ENCODE measurements around the gene PTPN3. TPM values are rescaled to one million over a fixed set of nuclear protein-coding genes. Genes with fewer than 3 reads are reported as not detected.
A peak's percentile ranks its signal among the peaks of the same experiment; 100 is the strongest.
"Not testable (repeated sequence)": the region's sequence is repeated elsewhere in the genome, so short reads cannot be mapped to it uniquely, and the experiment has no call there.

PTPN3 gene
- total RNA-seq, 1 donor from 2014 or later = 7.8 TPM

DNA sequence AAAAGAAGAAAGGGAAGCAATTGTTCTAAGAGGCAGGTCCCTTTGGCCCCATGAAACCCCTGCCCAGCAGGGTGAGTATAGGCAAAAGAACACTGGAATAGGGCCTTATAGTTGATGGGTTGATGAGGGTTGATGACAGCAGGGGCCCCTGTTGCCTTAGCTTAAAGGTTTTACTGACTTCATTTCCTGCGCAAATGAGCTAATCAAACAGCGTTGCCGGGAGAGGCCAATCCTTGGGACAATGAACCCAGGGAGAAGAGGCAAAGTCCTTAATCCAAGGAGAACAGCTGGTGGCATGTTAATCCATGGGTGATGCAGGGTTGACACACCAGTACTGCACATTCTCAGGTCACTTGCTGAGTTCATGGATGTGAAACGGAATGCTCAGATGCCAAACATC, 155.2 kb downstream of the PTPN3 start:
- no peak overlapping the region for H3K27ac ChIP-seq (ENCODE audit: low read depth, low read length)
- no peak overlapping the region for H3K9ac ChIP-seq (ENCODE audit: low read depth in 1 of 3, low read length in 3 of 3)
- H3K4me3 ChIP-seq (ENCODE audit: low read length in 3 of 3) = no peak overlapping the region
- no peaks in the 10 kb centered on the region for H3K4me1 ChIP-seq (ENCODE audit: control insufficient read depth in 3 of 3, insufficient read depth in 3 of 3, low read length in 3 of 3)
- H3K36me3 ChIP-seq (ENCODE audit: control insufficient read depth in 3 of 3, insufficient read depth in 3 of 3, low read length in 3 of 3) = no peaks in the 10 kb centered on the region
- peaks cover 0 to 5% (median 0%) of the 10 kb centered on the region in 3 donors for H3K27me3 ChIP-seq (ENCODE audit: control insufficient read depth in 3 of 3, insufficient read depth in 3 of 3, low read length in 3 of 3)
- no peaks in the 10 kb centered on the region for H3K9me3 ChIP-seq (ENCODE audit: control insufficient read depth in 3 of 3, low read length in 3 of 3)

- Histone ChIP-seq H3K9ac (ENCODE audit: low read depth in 1 of 3, low read length in 3 of 3) (no peak overlapping the region), H3K4me3 (ENCODE audit: low read length in 3 of 3) (no peak overlapping the region), H3K36me3 (ENCODE audit: control insufficient read depth in 3 of 3, insufficient read depth in 3 of 3, low read length in 3 of 3) (no peaks in the 10 kb centered on the region), H3K4me1 (ENCODE audit: control insufficient read depth in 3 of 3, insufficient read depth in 3 of 3, low read length in 3 of 3) (no peaks in the 10 kb centered on the region), H3K9me3 (ENCODE audit: control insufficient read depth in 3 of 3, low read length in 3 of 3) (no peaks in the 10 kb centered on the region), H3K27me3 (ENCODE audit: control insufficient read depth in 3 of 3, insufficient read depth in 3 of 3, low read length in 3 of 3) (peaks cover 0 to 5% (median 0%) of the 10 kb centered on the region in 3 donors), H3K27ac (ENCODE audit: low read depth, low read length) (no peak overlapping the region)
Measured at GRCh38 chr9:109341561-109341960, 156.5 kb downstream of the PTPN3 start.

- not testable (repeated sequence) for H3K27me3 ChIP-seq (ENCODE audit: control insufficient read depth in 3 of 3, insufficient read depth in 3 of 3, low read length in 3 of 3); H3K9me3 ChIP-seq (ENCODE audit: control insufficient read depth in 3 of 3, low read length in 3 of 3); H3K4me1 ChIP-seq (ENCODE audit: control insufficient read depth in 3 of 3, insufficient read depth in 3 of 3, low read length in 3 of 3); H3K9ac ChIP-seq (ENCODE audit: low read depth in 1 of 3, low read length in 3 of 3); H3K27ac ChIP-seq (ENCODE audit: low read depth, low read length); H3K4me3 ChIP-seq (ENCODE audit: low read length in 3 of 3); H3K36me3 ChIP-seq (ENCODE audit: control insufficient read depth in 3 of 3, insufficient read depth in 3 of 3, low read length in 3 of 3)
Measured at GRCh38 chr9:109340979-109341378, 157.1 kb downstream of the PTPN3 start.

DNA sequence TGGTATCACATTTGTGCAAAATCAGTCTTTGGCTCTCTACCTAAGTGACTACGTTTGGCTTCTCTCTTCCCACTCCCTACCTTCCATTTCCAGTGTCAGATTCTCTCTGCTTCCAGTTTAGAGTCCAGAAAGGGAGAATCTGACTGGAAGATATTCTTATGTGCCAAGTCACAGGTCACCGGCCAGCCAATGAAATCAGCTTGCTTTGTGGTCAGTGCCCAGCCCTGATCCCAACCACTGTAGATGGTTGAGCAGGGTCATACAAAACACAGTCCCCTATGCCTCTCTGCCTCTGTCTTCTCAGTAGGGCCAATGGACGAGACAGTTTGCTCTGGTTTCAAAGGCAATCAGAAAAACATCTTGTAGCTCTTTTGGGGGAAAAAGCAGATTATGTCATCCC, 161.7 kb downstream of the PTPN3 start:
- H3K36me3 ChIP-seq (ENCODE audit: control insufficient read depth in 3 of 3, insufficient read depth in 3 of 3, low read length in 3 of 3) = no peaks in the 10 kb centered on the region
- no peaks in the 10 kb centered on the region for H3K9me3 ChIP-seq (ENCODE audit: control insufficient read depth in 3 of 3, low read length in 3 of 3)
- peaks cover 0 to 1% (median 0%) of the 10 kb centered on the region in 3 donors for H3K27me3 ChIP-seq (ENCODE audit: control insufficient read depth in 3 of 3, insufficient read depth in 3 of 3, low read length in 3 of 3)
- H3K9ac ChIP-seq (ENCODE audit: low read depth in 1 of 3, low read length in 3 of 3) = no peak overlapping the region
- H3K4me1 ChIP-seq (ENCODE audit: control insufficient read depth in 3 of 3, insufficient read depth in 3 of 3, low read length in 3 of 3) = peaks cover 0 to 2% (median 0%) of the 10 kb centered on the region in 3 donors
- no peak overlapping the region for H3K27ac ChIP-seq (ENCODE audit: low read depth, low read length)
- no peak overlapping the region for H3K4me3 ChIP-seq (ENCODE audit: low read length in 3 of 3)

- Histone ChIP-seq H3K4me3 (ENCODE audit: low read length in 3 of 3) (no peak overlapping the region), H3K27ac (ENCODE audit: low read depth, low read length) (no peak overlapping the region), H3K4me1 (ENCODE audit: control insufficient read depth in 3 of 3, insufficient read depth in 3 of 3, low read length in 3 of 3) (peaks cover 0 to 3% (median 0%) of the 10 kb centered on the region in 3 donors), H3K9ac (ENCODE audit: low read depth in 1 of 3, low read length in 3 of 3) (no peak overlapping the region), H3K27me3 (ENCODE audit: control insufficient read depth in 3 of 3, insufficient read depth in 3 of 3, low read length in 3 of 3) (no peaks in the 10 kb centered on the region), H3K36me3 (ENCODE audit: control insufficient read depth in 3 of 3, insufficient read depth in 3 of 3, low read length in 3 of 3) (no peaks in the 10 kb centered on the region), H3K9me3 (ENCODE audit: control insufficient read depth in 3 of 3, low read length in 3 of 3) (no peaks in the 10 kb centered on the region)
Measured at GRCh38 chr9:109335929-109336328, 162.2 kb downstream of the PTPN3 start.

DNA sequence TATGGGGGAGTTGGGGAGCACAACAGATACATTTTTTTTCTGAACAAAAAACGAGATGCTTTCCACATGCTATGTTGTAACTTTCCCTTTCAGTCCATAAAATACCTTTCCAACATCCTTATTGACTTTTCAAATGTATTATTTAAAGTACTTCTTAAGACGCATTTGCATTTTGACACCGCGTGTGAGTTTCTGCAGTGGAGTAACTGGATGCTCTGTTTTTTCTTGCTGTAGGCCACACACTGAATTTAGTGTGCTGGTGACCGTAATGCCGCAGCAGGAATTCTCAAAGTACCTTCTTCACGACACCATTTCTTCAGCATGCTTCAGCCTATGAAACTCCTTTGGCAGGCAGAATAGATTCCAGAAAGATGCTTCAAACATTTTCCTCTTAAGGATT, 163.0 kb downstream of the PTPN3 start:
- H3K9me3 ChIP-seq (ENCODE audit: control insufficient read depth in 3 of 3, low read length in 3 of 3) = no peaks in the 10 kb centered on the region
- H3K4me3 ChIP-seq (ENCODE audit: low read length in 3 of 3) = no peak overlapping the region
- no peak overlapping the region for H3K27ac ChIP-seq (ENCODE audit: low read depth, low read length)
- no peak overlapping the region for H3K9ac ChIP-seq (ENCODE audit: low read depth in 1 of 3, low read length in 3 of 3)
- no peaks in the 10 kb centered on the region for H3K36me3 ChIP-seq (ENCODE audit: control insufficient read depth in 3 of 3, insufficient read depth in 3 of 3, low read length in 3 of 3)
- no peaks in the 10 kb centered on the region for H3K27me3 ChIP-seq (ENCODE audit: control insufficient read depth in 3 of 3, insufficient read depth in 3 of 3, low read length in 3 of 3)
- peaks cover 0 to 3% (median 0%) of the 10 kb centered on the region in 3 donors for H3K4me1 ChIP-seq (ENCODE audit: control insufficient read depth in 3 of 3, insufficient read depth in 3 of 3, low read length in 3 of 3)

DNA sequence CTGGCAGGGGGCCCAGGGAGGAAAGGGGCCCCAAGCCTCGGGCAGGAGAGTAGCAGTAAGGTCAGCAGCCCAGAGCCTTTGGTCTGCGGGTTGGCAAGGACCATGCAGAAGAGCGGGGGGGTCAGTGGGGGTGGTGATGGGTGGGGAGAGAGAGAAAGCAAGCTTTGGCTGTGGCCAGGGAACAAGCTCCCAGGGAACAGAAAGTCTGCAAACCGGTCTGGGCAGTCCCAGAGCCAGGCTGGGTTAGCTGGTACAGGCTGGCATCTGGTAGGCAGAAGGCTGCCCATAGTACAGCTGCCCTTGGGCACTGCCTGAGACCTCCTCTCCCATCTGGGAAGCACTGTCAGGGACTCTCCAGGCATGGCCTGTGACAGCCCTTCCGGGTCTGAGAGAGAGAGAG, 166.8 kb downstream of the PTPN3 start:
- Histone ChIP-seq H3K9me3 (ENCODE audit: control insufficient read depth in 3 of 3, low read length in 3 of 3) (no peaks in the 10 kb centered on the region), H3K4me1 (ENCODE audit: control insufficient read depth in 3 of 3, insufficient read depth in 3 of 3, low read length in 3 of 3) (peaks cover 0 to 9% (median 0%) of the 10 kb centered on the region in 3 donors), H3K36me3 (ENCODE audit: control insufficient read depth in 3 of 3, insufficient read depth in 3 of 3, low read length in 3 of 3) (no peaks in the 10 kb centered on the region), H3K27me3 (ENCODE audit: control insufficient read depth in 3 of 3, insufficient read depth in 3 of 3, low read length in 3 of 3) (peaks cover 0 to 3% (median 0%) of the 10 kb centered on the region in 3 donors), H3K4me3 (ENCODE audit: low read length in 3 of 3) (no peak overlapping the region), H3K27ac (ENCODE audit: low read depth, low read length) (no peak overlapping the region), H3K9ac (ENCODE audit: low read depth in 1 of 3, low read length in 3 of 3) (no peak overlapping the region)

- no peaks in the 10 kb centered on the region for H3K9me3 ChIP-seq (ENCODE audit: control insufficient read depth in 3 of 3, low read length in 3 of 3)
- H3K9ac ChIP-seq (ENCODE audit: low read depth in 1 of 3, low read length in 3 of 3) = peak overlapping the region in 1 of 3 donors; percentile 45
- H3K27ac ChIP-seq (ENCODE audit: low read depth, low read length) = no peak overlapping the region
- H3K4me1 ChIP-seq (ENCODE audit: control insufficient read depth in 3 of 3, insufficient read depth in 3 of 3, low read length in 3 of 3) = peaks cover 0 to 9% (median 0%) of the 10 kb centered on the region in 3 donors
- H3K27me3 ChIP-seq (ENCODE audit: control insufficient read depth in 3 of 3, insufficient read depth in 3 of 3, low read length in 3 of 3) = peaks cover 0 to 3% (median 0%) of the 10 kb centered on the region in 3 donors
- no peaks in the 10 kb centered on the region for H3K36me3 ChIP-seq (ENCODE audit: control insufficient read depth in 3 of 3, insufficient read depth in 3 of 3, low read length in 3 of 3)
- H3K4me3 ChIP-seq (ENCODE audit: low read length in 3 of 3) = no peak overlapping the region
Measured at GRCh38 chr9:109329638-109330258, 168.4 kb downstream of the PTPN3 start.

DNA sequence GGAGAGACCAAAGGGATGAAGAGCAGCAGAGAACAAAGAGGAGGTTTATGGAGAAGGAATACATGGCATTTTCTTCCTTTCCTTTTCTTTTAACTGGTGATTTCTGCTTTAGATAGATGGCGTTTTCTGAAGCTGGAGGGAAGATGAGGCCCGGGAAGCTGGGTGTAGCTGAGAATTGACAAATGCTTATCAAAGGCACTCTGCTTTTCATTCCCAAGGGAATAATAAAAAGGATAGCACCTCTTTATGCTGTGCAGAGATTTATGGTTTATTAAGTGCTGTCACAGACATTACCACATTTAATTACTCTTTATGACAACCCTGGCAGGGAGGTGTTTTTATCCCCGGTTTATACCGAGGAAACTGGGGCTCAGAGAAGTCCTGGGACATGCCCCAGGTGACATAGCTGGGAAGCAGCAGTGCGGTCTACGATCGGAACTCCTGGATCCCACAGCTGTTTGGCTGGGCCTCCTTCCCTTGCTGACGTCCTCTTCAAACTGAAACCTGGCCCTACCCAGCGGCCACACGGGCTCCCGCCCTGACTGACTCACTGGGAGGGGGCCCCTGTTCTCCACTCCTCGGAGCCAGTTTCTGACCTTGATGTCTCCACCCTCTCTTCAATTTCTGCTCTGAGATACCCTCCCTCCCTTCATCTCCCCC, 169.0 kb downstream of the PTPN3 start:
- Histone ChIP-seq H3K4me1 (ENCODE audit: control insufficient read depth in 3 of 3, insufficient read depth in 3 of 3, low read length in 3 of 3) (peaks cover 0 to 9% (median 0%) of the 10 kb centered on the region in 3 donors), H3K27ac (ENCODE audit: low read depth, low read length) (no peak overlapping the region), H3K9me3 (ENCODE audit: control insufficient read depth in 3 of 3, low read length in 3 of 3) (no peaks in the 10 kb centered on the region), H3K27me3 (ENCODE audit: control insufficient read depth in 3 of 3, insufficient read depth in 3 of 3, low read length in 3 of 3) (peaks cover 0 to 3% (median 0%) of the 10 kb centered on the region in 3 donors), H3K4me3 (ENCODE audit: low read length in 3 of 3) (no peak overlapping the region), H3K36me3 (ENCODE audit: control insufficient read depth in 3 of 3, insufficient read depth in 3 of 3, low read length in 3 of 3) (no peaks in the 10 kb centered on the region), H3K9ac (ENCODE audit: low read depth in 1 of 3, low read length in 3 of 3) (peak overlapping the region in 1 of 3 donors; percentile 45)

All from skeletal muscle tissue (tissue), 4 donors.